Gastrocnemius medialis (tissue), 4 donors: Measurements from ENCODE around the gene ZNRF3.

Experiments used
- CTCF ChIP-seq, 5 experiments: fragments of 450-650 bp in 3 of 5; fragments of 200-600 bp in 2 of 5; sonication (generic) in 2 of 5; IDR thresholded peaks in 4 of 5; conservative IDR thresholded peaks in 1 of 5; 1 replicate in 4 of 5; 2 replicates in 1 of 5; pipeline ENCODE4 v1.5.1; 2016 to 2019; ENCODE audit warnings: antibody characterized with exemption in 5 of 5, mild to moderate bottlenecking in 3 of 5, moderate library complexity in 3 of 5
- POLR2A ChIP-seq, 2 donors: fragments of 450-650 bp; IDR thresholded peaks; one replicate each; pipeline ENCODE4 v1.6.1; 2017; ENCODE audit warnings: antibody characterized with exemption in 2 of 2, mild to moderate bottlenecking in 2 of 2, moderate library complexity in 2 of 2

GRCh38 chr22:29048822-29049654, 165.7 kb downstream of the ZNRF3 start:
- TF ChIP-seq CTCF (IDR thresholded peaks at IDR 0.05 in 4 of 5, conservative IDR thresholded peaks at IDR 0.05 in 1 of 5) (no peak), POLR2A (IDR thresholded peaks at IDR 0.05) (no peak)
